Embryonic facial prominence (tissue), 1 donor: ENCODE measurements around the gene NTM.

Experiments
- DNase-seq: peaks from one replicate; pipeline ENCODE4 v3.0.0-alpha.2; 2016; ENCODE audit errors: extremely low spot score

The NTM gene

GRCh38 chr11:132005887-132006286, 635.5 kb downstream of the NTM start:
- no peak for DNase-seq

- DNase-seq: no peak
Measured at GRCh38 chr11:132006884-132007580, 636.6 kb downstream of the NTM start.

- DNase-seq: no peak
Measured at GRCh38 chr11:132008226-132008625, 637.8 kb downstream of the NTM start.

- DNase-seq: no peak
Measured at GRCh38 chr11:132008872-132009271, 638.5 kb downstream of the NTM start.

GRCh38 chr11:132020001-132020400, 649.6 kb downstream of the NTM start:
- no peak for DNase-seq

- no peak for DNase-seq
Measured at GRCh38 chr11:132022285-132022684, 651.9 kb downstream of the NTM start.

GRCh38 chr11:132022733-132023478, 652.5 kb downstream of the NTM start:
- no peak for DNase-seq

- DNase-seq: no peak
Measured at GRCh38 chr11:132024587-132025295, 654.3 kb downstream of the NTM start.

GRCh38 chr11:132026746-132027145, 656.3 kb downstream of the NTM start:
- DNase-seq: no peak

GRCh38 chr11:132028380-132029240, 658.2 kb downstream of the NTM start:
- no peak for DNase-seq

GRCh38 chr11:132030896-132031295, 660.5 kb downstream of the NTM start:
- DNase-seq: no peak

- DNase-seq: no peak
Measured at GRCh38 chr11:132032555-132032954, 662.1 kb downstream of the NTM start.

- no peak for DNase-seq
Measured at GRCh38 chr11:132033051-132033450, 662.6 kb downstream of the NTM start.

- no peak for DNase-seq
Measured at GRCh38 chr11:132035228-132035627, 664.8 kb downstream of the NTM start.

GRCh38 chr11:132035766-132036165, 665.4 kb downstream of the NTM start:
- DNase-seq: no peak

- no peak for DNase-seq
Measured at GRCh38 chr11:132036220-132036619, 665.8 kb downstream of the NTM start.

GRCh38 chr11:132036746-132037466, 666.5 kb downstream of the NTM start:
- no peak for DNase-seq

- no peak for DNase-seq
Measured at GRCh38 chr11:132037467-132037862, 667.0 kb downstream of the NTM start.

- no peak for DNase-seq
Measured at GRCh38 chr11:132037956-132038355, 667.5 kb downstream of the NTM start.

- no peak for DNase-seq
Measured at GRCh38 chr11:132039521-132039920, 669.1 kb downstream of the NTM start.

- no peak for DNase-seq
Measured at GRCh38 chr11:132042296-132042695, 671.9 kb downstream of the NTM start.
